MCF 10A (cell line): Measurements from ENCODE around the gene SMARCD1. TPM values are rescaled to one million over a fixed set of nuclear protein-coding genes. Genes with fewer than 3 reads are reported as not detected.

ENCODE experiments used
- BruUV-seq: library from RNA; stranded (reverse); fragments of 400-500 nt; replicated peaks from 2 replicates; lab custom pipeline; 2021; lab: Mats Ljungman, UMichigan
- CTCF ChIA-PET: fragments of 300-600 bp; sonication (Branson Sonifier 250); formaldehyde crosslinking; extraction: SDS; loops from one replicate; lab custom pipeline; 2021; ENCODE audit warnings: antibody characterized with exemption, inconsistent platforms; lab: Yijun Ruan, JAX
- POLR2A ChIA-PET: fragments of 300-600, 350-650 bp; sonication (Branson Sonifier 250); formaldehyde crosslinking; extraction: SDS; loops from one replicate; lab custom pipeline; 2020; ENCODE audit warnings: antibody characterized with exemption, inconsistent platforms; lab: Yijun Ruan, JAX
- DNase-seq: peaks from one replicate; pipeline ENCODE4 v3.0.0-alpha.2; 2018; ENCODE audit not compliant: unreplicated experiment
- H3K27ac Mint-ChIP-seq: one replicate; pipeline ENCODE4 v1.8.0; 2022; ENCODE audit warnings: mild to moderate bottlenecking, low read depth, mixed read lengths; ENCODE audit not compliant: unreplicated experiment
- H3K27me3 Mint-ChIP-seq: one replicate; pipeline ENCODE4 v1.8.0; 2022; ENCODE audit warnings: mixed read lengths; ENCODE audit not compliant: insufficient read depth, unreplicated experiment
- H3K36me3 Mint-ChIP-seq: one replicate; pipeline ENCODE4 v1.8.0; 2022; ENCODE audit warnings: mild to moderate bottlenecking, moderate library complexity, mixed read lengths; ENCODE audit not compliant: insufficient read depth, unreplicated experiment
- H3K4me1 Mint-ChIP-seq: one replicate; pipeline ENCODE4 v1.8.0; 2022; ENCODE audit warnings: mixed read lengths; ENCODE audit not compliant: insufficient read depth, unreplicated experiment
- H3K4me3 Mint-ChIP-seq: one replicate; pipeline ENCODE4 v1.8.0; 2022; ENCODE audit warnings: mild to moderate bottlenecking, moderate library complexity, mixed read lengths; ENCODE audit not compliant: unreplicated experiment
- H3K9me3 Mint-ChIP-seq: one replicate; pipeline ENCODE4 v1.8.0; 2022; ENCODE audit warnings: mixed read lengths; ENCODE audit not compliant: unreplicated experiment
- intact Hi-C: fragments of 100-400 bp; cut with micrococcal nuclease; formaldehyde crosslinking; loops from 2 replicates; pipeline ENCODE4 v1.14.1; 2022
- total RNA-seq: library from RNA; stranded (reverse); gene quantifications from 2 replicates; pipeline ENCODE4 v1.2.3, GENCODE V29; 2022
- TF ChIP-seq, protein P1 (sequence below): fragments of 200-600 bp; IDR thresholded peaks from one replicate; pipeline ENCODE4 v1.8.0; 2022; ENCODE audit warnings: antibody characterized with exemption, mild to moderate bottlenecking; ENCODE audit not compliant: unreplicated experiment

SMARCD1 gene
- total RNA-seq, 1 experiment from 2014 or later = 58.7 TPM

DNA sequence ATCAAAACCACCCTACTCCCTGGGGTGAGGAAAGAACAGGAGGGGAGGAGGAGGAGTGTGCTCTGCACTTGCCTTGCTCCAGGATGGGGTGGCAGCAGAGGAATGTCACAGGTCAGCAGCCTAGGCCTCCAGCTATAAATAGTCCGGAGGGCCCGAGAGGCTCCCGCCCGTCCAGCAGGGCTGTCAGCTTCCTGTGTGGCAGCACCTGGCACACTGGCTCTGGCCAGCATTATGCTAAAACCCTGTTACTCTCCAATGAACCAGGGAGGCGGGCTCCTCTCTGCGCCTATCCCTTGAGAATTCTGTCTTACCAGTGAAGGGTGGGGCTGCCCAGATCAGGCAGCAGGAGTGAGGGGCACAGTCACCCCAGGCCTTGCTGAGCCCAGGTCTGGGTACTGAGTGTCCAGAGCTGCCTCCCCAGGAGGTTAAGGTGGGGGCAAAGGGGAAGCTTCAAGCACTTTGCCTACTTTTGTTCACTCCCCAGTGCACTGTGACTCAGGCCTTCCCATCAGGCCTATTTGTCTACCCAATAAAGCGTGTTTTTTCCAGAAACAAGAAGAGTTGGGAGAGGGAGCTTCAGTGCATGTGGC, 25.7 kb downstream of the SMARCD1 start:
- DNase-seq = peak; percentile 39
- peak overlapping the region; percentile 99 for H3K4me3 Mint-ChIP-seq
- CTCF ChIA-PET = interaction anchor here (0.5 to 15.2 kb wide), 34 partner anchors 10 to 753 kb away, joined by 3 to 232 read pairs (median 5); partner anchors contain the start of genes CERS5, GPD1 and SMARCD1

GRCh38 chr12:50111395-50111692, 26.2 kb downstream of the SMARCD1 start:
- H3K9me3 Mint-ChIP-seq = no peaks in the 10 kb centered on the region
- no peaks in the 10 kb centered on the region for H3K27me3 Mint-ChIP-seq
- peak overlapping the region; percentile 93 for H3K27ac Mint-ChIP-seq
- H3K36me3 Mint-ChIP-seq = peaks cover 15% of the 10 kb centered on the region
- no TSS peak for BruUV-seq
- no peak for DNase-seq
- TF ChIP-seq, protein P1, sequence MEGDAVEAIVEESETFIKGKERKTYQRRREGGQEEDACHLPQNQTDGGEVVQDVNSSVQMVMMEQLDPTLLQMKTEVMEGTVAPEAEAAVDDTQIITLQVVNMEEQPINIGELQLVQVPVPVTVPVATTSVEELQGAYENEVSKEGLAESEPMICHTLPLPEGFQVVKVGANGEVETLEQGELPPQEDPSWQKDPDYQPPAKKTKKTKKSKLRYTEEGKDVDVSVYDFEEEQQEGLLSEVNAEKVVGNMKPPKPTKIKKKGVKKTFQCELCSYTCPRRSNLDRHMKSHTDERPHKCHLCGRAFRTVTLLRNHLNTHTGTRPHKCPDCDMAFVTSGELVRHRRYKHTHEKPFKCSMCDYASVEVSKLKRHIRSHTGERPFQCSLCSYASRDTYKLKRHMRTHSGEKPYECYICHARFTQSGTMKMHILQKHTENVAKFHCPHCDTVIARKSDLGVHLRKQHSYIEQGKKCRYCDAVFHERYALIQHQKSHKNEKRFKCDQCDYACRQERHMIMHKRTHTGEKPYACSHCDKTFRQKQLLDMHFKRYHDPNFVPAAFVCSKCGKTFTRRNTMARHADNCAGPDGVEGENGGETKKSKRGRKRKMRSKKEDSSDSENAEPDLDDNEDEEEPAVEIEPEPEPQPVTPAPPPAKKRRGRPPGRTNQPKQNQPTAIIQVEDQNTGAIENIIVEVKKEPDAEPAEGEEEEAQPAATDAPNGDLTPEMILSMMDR = no peak
- peak overlapping the region; percentile 99 for H3K4me3 Mint-ChIP-seq
- peaks cover 12% of the 10 kb centered on the region for H3K4me1 Mint-ChIP-seq
- POLR2A ChIA-PET = interaction anchor here (0.6 to 5.0 kb wide), 33 partner anchors 10 to 654 kb away, joined by 3 to 70 read pairs (median 6); partner anchors contain the start of genes ATF1, CERS5, GPD1 and LARP4
- intact Hi-C loops = no loop called here
- CTCF ChIA-PET = interaction anchor here (0.6 to 15.2 kb wide), 35 partner anchors 9 to 684 kb away, joined by 3 to 232 read pairs (median 5); partner anchors contain the start of genes CERS5, GPD1 and SMARCD1

More for the DNA sequence above, 25.7 kb downstream of the SMARCD1 start:
- Mint-ChIP-seq H3K36me3 (peaks cover 12% of the 10 kb centered on the region), H3K9me3 (no peaks in the 10 kb centered on the region), H3K27ac (peak overlapping the region; percentile 93), H3K4me1 (peaks cover 12% of the 10 kb centered on the region), H3K27me3 (no peaks in the 10 kb centered on the region)
- POLR2A ChIA-PET = interaction anchor here (0.5 to 5.0 kb wide), 19 partner anchors 9 to 653 kb away, joined by 3 to 70 read pairs (median 5); partner anchors contain the start of genes ATF1, CERS5, GPD1 and LARP4
- intact Hi-C loops = no loop called here
- BruUV-seq = no TSS peak
- TF ChIP-seq, protein P1 = no peak

DNA sequence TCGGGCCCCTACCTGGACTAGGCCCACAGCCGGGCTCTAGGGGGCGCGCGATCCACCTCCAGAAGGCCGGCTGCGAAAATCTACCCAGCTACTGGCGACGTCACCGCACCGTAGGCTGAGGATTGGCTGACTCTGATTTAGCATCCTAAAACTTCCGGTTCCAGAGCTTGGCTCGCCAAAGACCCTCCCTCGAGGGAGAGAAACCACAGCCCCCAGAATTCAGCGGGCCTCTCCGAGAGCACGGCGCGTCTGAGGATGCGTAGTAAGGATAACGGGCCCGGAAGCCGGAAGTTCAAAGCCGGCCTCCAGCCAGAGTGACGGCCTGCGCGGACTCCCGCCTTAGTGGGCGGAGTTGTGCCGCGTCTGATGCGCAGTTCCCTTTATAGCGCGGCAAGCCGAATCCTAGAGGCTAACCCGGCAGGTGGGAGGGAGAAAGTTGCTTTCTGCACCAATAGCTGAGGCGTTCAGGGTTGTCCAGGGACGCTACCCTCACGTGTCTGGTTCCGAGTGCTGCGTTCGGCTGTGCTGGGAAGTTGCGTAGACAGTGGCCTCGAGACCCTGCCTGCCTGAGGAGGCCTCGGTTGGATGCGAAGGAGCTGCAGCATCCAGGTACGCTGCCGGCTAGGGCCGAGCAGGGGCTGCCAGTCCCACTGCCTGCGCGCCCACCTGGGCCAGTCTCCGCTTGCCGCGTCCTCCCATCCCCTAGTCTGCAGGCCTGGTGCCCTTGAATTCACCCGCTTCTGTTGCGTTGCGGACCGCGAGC, 26.7 kb downstream of the SMARCD1 start, which contains the start of gene COX14:
Gene COX14, plus strand, starts transcription at position 544 of the 763 bp plus-strand sequence. CDS start 7,808 bp downstream, outside the sequence.
- H3K36me3 Mint-ChIP-seq = peaks cover 16% of the 10 kb centered on the region
- H3K27me3 Mint-ChIP-seq = no peaks in the 10 kb centered on the region
- peak; percentile 99 for DNase-seq
- ChIA-PET CTCF (interaction anchor here (0.6 to 15.2 kb wide), 44 partner anchors 9 to 1784 kb away, joined by 3 to 232 read pairs (median 4); partner anchors contain the start of genes CERS5, GPD1 and SMARCD1), POLR2A (interaction anchor here (0.6 to 5.0 kb wide), 52 partner anchors 10 to 1141 kb away, joined by 3 to 70 read pairs (median 5); partner anchors contain the start of genes CERS5, GPD1, LARP4 and LIMA1)
- TF ChIP-seq, protein P1 = peak; percentile 80
- peak within 1 kb of the TSS; percentile 99 for H3K4me3 Mint-ChIP-seq
- peaks cover 12% of the 10 kb centered on the region for H3K4me1 Mint-ChIP-seq
- no TSS peak for BruUV-seq
- no peaks in the 10 kb centered on the region for H3K9me3 Mint-ChIP-seq
- intact Hi-C loops = loop anchor here (1.0 to 2.0 kb wide), 2 partner anchors 37 to 55 kb away; partner anchors contain the start of gene CERS5
- peak within 1 kb of the TSS; percentile 93 for H3K27ac Mint-ChIP-seq
